ENCODE data around the gene TNNI2. TPM values are rescaled to one million over a fixed set of nuclear protein-coding genes. Genes with fewer than 3 reads are reported as not detected.

Gene TNNI2
- total and polyA plus RNA-seq, 4 donors: 0.22 to 0.28 TPM; not detected in 2

DNA sequence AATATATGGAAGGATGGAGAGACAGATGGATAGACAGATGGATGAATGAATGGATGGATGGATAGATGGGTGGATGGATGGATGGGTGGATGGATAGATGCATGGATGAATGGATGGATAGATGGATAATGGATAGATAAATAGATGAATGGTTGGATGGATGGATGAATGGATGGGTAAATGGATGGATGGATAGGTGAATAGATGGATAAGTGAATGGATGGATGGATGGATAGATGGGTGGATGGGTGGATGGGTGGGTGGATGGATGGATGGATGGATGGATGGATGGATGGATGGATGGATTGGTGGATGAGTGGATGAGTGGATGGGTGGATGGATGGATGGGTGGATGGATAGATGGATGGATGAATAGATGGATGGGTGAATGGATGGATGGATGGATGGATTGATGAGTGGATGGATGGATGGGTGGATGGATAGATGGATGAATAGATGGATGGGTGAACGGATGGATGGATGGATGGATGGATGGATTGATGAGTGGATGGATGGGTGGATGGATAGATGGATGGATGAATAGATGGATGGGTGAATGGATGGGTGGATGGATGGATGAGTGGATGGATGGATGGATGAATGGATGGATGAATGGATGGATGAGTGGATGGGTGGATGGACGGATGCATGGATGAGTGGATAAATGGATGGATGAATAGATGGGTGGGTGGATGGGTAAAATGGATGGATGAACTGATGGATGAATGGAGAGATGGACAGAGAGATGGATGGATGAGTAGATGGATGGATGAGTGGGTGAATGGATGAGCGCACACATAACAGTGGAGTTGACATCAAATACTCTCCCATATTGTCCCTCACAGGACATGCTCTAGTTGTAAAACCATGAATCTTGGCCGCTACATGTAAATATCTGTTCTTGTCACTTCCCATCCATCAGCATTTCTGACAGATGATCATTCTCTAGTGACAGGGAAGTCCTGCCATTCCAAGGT is 22.9 kb downstream of the TNNI2 start:
- no peak for TF ChIP-seq TAF1 (conservative IDR thresholded peaks at IDR 0.05)
- no peak for TF ChIP-seq GABPA (IDR thresholded peaks at IDR 0.05 in 1 of 2, conservative IDR thresholded peaks at IDR 0.05 in 1 of 2)
- TF ChIP-seq RXRA (IDR thresholded peaks at IDR 0.05): no peak
- no peak for TF ChIP-seq ATF3 (IDR thresholded peaks at IDR 0.05)
- TF ChIP-seq EGR1 (IDR thresholded peaks at IDR 0.05; ENCODE audit: low read depth in 2 of 2): no peak
- TF ChIP-seq MAX (IDR thresholded peaks at IDR 0.05): no peak
- no peak for TF ChIP-seq HNF4A (conservative IDR thresholded peaks at IDR 0.05)
- no peak for TF ChIP-seq FOXA2 (IDR thresholded peaks at IDR 0.05)
- TF ChIP-seq YY1 (IDR thresholded peaks at IDR 0.05): no peak
- TF ChIP-seq RAD21 (IDR thresholded peaks at IDR 0.05): no peak
- TF ChIP-seq HNF4G (IDR thresholded peaks at IDR 0.05): no peak
- no peaks in the 10 kb centered on the region for H3K36me3 ChIP-seq (ENCODE audit: control insufficient read depth in 4 of 4, insufficient read depth in 3 of 4, low read depth in 1 of 4, low read length in 3 of 4)
- DNase-seq (ENCODE audit: low spot score): no peak
- H3K27me3 ChIP-seq (ENCODE audit: control insufficient read depth in 4 of 4, insufficient read depth in 4 of 4, low read length in 3 of 4): no peaks in the 10 kb centered on the region
- H3K9me3 ChIP-seq (ENCODE audit: control insufficient read depth in 4 of 4, low read length in 3 of 4): no peaks in the 10 kb centered on the region
- 87% methylated on average over 4 of the region's 4 CpGs for WGBS
- H3K4me3 ChIP-seq (ENCODE audit: low read depth in 1 of 3, low read length in 3 of 3): no peak overlapping the region
- peaks cover 0 to 12% (median 5%) of the 10 kb centered on the region in 4 donors for H3K4me1 ChIP-seq (ENCODE audit: control insufficient read depth in 4 of 4, insufficient read depth in 4 of 4, low read length in 3 of 4)
- no peak overlapping the region for H3K27ac ChIP-seq (ENCODE audit: low read depth in 1 of 2, low read length in 2 of 2)
- no peak overlapping the region for H3K9ac ChIP-seq (ENCODE audit: low read depth in 1 of 2, low read length in 2 of 2)

DNA sequence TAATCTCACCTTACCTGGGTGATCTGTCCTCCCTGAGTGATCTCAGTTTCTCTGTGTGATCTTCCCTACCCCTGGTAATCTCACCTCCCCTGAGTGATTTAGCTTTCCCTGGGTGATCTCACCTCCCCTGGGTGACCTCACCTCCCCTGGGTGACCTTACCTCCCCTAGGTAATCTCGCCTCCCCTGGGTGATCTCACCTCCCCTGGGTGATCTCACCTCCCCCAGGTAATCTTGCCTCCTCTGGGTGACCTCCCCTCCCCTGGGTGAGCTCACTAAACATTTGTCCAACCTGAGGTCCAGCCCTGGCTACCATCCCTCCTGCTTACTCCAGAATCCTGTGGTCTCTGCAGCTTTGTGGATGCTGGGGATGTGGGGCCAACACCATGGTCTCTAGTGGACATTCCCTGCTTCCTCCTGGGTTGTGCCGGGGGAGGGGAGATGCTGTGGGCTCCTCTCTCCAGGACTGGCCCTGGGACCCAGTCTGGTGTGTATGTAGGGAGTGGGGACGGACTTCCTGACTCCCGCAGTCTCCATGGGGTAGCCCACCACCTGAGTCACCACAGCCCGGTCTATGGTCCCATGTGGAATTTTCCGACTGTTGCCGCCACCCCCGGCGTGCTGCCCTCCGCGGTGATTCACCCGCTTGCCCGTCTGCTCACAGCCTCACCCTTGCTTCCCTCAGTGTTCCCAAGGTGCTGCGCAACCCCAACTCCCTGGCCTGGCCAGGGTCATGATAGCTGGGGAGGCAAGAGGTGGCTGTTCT is 24.0 kb downstream of the TNNI2 start:
- no peaks in the 10 kb centered on the region for H3K9me3 ChIP-seq (ENCODE audit: control insufficient read depth in 4 of 4, low read length in 3 of 4)
- no peaks in the 10 kb centered on the region for H3K36me3 ChIP-seq (ENCODE audit: control insufficient read depth in 4 of 4, insufficient read depth in 3 of 4, low read depth in 1 of 4, low read length in 3 of 4)
- H3K4me3 ChIP-seq (ENCODE audit: low read depth in 1 of 3, low read length in 3 of 3): no peak overlapping the region
- H3K4me1 ChIP-seq (ENCODE audit: control insufficient read depth in 4 of 4, insufficient read depth in 4 of 4, low read length in 3 of 4): peaks cover 0 to 12% (median 5%) of the 10 kb centered on the region in 4 donors
- H3K27ac ChIP-seq (ENCODE audit: low read depth in 1 of 2, low read length in 2 of 2): no peak overlapping the region
- TF ChIP-seq NR2F2 (IDR thresholded peaks at IDR 0.05): no peak
- no peak for TF ChIP-seq HNF4G (IDR thresholded peaks at IDR 0.05)
- TF ChIP-seq FOXA1 (IDR thresholded peaks at IDR 0.05): no peak
- TF ChIP-seq, protein P1, sequence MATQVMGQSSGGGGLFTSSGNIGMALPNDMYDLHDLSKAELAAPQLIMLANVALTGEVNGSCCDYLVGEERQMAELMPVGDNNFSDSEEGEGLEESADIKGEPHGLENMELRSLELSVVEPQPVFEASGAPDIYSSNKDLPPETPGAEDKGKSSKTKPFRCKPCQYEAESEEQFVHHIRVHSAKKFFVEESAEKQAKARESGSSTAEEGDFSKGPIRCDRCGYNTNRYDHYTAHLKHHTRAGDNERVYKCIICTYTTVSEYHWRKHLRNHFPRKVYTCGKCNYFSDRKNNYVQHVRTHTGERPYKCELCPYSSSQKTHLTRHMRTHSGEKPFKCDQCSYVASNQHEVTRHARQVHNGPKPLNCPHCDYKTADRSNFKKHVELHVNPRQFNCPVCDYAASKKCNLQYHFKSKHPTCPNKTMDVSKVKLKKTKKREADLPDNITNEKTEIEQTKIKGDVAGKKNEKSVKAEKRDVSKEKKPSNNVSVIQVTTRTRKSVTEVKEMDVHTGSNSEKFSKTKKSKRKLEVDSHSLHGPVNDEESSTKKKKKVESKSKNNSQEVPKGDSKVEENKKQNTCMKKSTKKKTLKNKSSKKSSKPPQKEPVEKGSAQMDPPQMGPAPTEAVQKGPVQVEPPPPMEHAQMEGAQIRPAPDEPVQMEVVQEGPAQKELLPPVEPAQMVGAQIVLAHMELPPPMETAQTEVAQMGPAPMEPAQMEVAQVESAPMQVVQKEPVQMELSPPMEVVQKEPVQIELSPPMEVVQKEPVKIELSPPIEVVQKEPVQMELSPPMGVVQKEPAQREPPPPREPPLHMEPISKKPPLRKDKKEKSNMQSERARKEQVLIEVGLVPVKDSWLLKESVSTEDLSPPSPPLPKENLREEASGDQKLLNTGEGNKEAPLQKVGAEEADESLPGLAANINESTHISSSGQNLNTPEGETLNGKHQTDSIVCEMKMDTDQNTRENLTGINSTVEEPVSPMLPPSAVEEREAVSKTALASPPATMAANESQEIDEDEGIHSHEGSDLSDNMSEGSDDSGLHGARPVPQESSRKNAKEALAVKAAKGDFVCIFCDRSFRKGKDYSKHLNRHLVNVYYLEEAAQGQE (IDR thresholded peaks at IDR 0.05): no peak
- TF ChIP-seq FOXA2 (IDR thresholded peaks at IDR 0.05): no peak
- no peak for TF ChIP-seq ATF3 (IDR thresholded peaks at IDR 0.05)
- no peak for TF ChIP-seq GABPA (IDR thresholded peaks at IDR 0.05 in 1 of 2, conservative IDR thresholded peaks at IDR 0.05 in 1 of 2)
- TF ChIP-seq, protein P2, sequence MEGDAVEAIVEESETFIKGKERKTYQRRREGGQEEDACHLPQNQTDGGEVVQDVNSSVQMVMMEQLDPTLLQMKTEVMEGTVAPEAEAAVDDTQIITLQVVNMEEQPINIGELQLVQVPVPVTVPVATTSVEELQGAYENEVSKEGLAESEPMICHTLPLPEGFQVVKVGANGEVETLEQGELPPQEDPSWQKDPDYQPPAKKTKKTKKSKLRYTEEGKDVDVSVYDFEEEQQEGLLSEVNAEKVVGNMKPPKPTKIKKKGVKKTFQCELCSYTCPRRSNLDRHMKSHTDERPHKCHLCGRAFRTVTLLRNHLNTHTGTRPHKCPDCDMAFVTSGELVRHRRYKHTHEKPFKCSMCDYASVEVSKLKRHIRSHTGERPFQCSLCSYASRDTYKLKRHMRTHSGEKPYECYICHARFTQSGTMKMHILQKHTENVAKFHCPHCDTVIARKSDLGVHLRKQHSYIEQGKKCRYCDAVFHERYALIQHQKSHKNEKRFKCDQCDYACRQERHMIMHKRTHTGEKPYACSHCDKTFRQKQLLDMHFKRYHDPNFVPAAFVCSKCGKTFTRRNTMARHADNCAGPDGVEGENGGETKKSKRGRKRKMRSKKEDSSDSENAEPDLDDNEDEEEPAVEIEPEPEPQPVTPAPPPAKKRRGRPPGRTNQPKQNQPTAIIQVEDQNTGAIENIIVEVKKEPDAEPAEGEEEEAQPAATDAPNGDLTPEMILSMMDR (IDR thresholded peaks at IDR 0.05; ENCODE audit: low read depth, low read length, missing input control): no peak
- DNase-seq (ENCODE audit: low spot score): no peak
- 80% methylated on average over 14 of the region's 14 CpGs for WGBS
- no peak overlapping the region for H3K9ac ChIP-seq (ENCODE audit: low read depth in 1 of 2, low read length in 2 of 2)
- H3K27me3 ChIP-seq (ENCODE audit: control insufficient read depth in 4 of 4, insufficient read depth in 4 of 4, low read length in 3 of 4): no peaks in the 10 kb centered on the region
